Upper lobe of left lung (tissue), 4 donors: ENCODE data around the gene OMA1.

Experiments
- POLR2A ChIP-seq, 4 donors: fragments of 450-650 bp; IDR thresholded peaks; one replicate each; pipeline ENCODE4 v1.5.1; 2016 to 2017; ENCODE audit warnings: antibody characterized with exemption in 4 of 4, mild to moderate bottlenecking in 2 of 4
- TF ChIP-seq, protein P1 (sequence below), 6 experiments: fragments of 450-650 bp in 4 of 6; fragments of 200-600 bp in 2 of 6; sonication (generic) in 2 of 6; IDR thresholded peaks; one replicate each; pipeline ENCODE4 v1.5.1; 2016 to 2019; ENCODE audit warnings: antibody characterized with exemption in 6 of 6

DNA sequence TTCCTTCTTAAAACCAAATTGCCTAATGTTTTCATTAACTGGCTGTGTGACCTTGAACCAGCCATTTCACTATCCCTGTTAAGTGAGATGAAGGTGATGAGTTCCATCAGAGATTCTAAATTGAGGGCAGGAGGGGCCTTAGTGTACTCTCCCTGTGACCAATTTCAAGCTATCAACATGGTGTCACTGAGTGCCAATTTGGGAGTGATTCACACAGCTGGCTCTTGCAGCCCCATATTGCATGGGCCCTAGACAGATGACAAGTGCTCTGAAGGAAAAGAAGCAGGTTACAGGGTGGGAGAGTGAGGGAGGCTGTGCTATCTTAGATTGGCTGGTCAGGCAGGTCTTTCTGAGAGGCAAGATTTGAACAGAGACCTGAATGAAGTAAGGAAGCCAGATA lies 43.5 kb upstream of the OMA1 start:
- TF ChIP-seq, protein P1, sequence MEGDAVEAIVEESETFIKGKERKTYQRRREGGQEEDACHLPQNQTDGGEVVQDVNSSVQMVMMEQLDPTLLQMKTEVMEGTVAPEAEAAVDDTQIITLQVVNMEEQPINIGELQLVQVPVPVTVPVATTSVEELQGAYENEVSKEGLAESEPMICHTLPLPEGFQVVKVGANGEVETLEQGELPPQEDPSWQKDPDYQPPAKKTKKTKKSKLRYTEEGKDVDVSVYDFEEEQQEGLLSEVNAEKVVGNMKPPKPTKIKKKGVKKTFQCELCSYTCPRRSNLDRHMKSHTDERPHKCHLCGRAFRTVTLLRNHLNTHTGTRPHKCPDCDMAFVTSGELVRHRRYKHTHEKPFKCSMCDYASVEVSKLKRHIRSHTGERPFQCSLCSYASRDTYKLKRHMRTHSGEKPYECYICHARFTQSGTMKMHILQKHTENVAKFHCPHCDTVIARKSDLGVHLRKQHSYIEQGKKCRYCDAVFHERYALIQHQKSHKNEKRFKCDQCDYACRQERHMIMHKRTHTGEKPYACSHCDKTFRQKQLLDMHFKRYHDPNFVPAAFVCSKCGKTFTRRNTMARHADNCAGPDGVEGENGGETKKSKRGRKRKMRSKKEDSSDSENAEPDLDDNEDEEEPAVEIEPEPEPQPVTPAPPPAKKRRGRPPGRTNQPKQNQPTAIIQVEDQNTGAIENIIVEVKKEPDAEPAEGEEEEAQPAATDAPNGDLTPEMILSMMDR (IDR thresholded peaks at IDR 0.05), result no peak
- no peak for TF ChIP-seq POLR2A (IDR thresholded peaks at IDR 0.05)
